ENCODE measurements around the gene OR51E1. TPM values are rescaled to one million over a fixed set of nuclear protein-coding genes. Genes with fewer than 3 reads are reported as not detected.

OR51E1 gene
- total RNA-seq, 2 donors from 2014 or later, result 0.12 to 1.3 TPM

GRCh38 chr11:4700436-4700820, 56.6 kb downstream of the OR51E1 start:
- TF ChIP-seq CTCF (IDR thresholded peaks at IDR 0.05), result no peak
- H3K27me3 ChIP-seq, result no peaks in the 10 kb centered on the region
- no peak overlapping the region for H3K27ac ChIP-seq
- no peaks in the 10 kb centered on the region for H3K4me1 ChIP-seq
- no peaks in the 10 kb centered on the region for H3K36me3 ChIP-seq
- no peaks in the 10 kb centered on the region for H3K9me3 ChIP-seq
- DNase-seq (ENCODE audit: low spot score), result no peak
- no peak overlapping the region for H3K4me3 ChIP-seq

- no peak for TF ChIP-seq CTCF (IDR thresholded peaks at IDR 0.05)
- Histone ChIP-seq H3K27ac (no peak within 1 kb of the TSS), H3K4me3 (no peak within 1 kb of the TSS)
Observed at GRCh38 chr11:4704054-4704789, 60.4 kb downstream of the OR51E1 start, which contains the start of gene MMP26. Gene MMP26 (plus strand): TSS chr11:4704784.

GRCh38 chr11:4704790-4705334, 61.1 kb downstream of the OR51E1 start:
- no peak overlapping the region for H3K27ac ChIP-seq
- no peaks in the 10 kb centered on the region for H3K36me3 ChIP-seq
- H3K4me1 ChIP-seq, result no peaks in the 10 kb centered on the region
- no peaks in the 10 kb centered on the region for H3K9me3 ChIP-seq
- TF ChIP-seq CTCF (IDR thresholded peaks at IDR 0.05), result no peak
- DNase-seq (ENCODE audit: low spot score), result no peak
- no peak overlapping the region for H3K4me3 ChIP-seq
- H3K27me3 ChIP-seq, result no peaks in the 10 kb centered on the region

More at GRCh38 chr11:4704054-4704789, 60.4 kb downstream of the OR51E1 start, which contains the start of gene MMP26:
- DNase-seq (ENCODE audit: low spot score), result no peak
- Histone ChIP-seq H3K4me1 (no peaks in the 10 kb centered on the region), H3K9me3 (no peaks in the 10 kb centered on the region), H3K36me3 (no peaks in the 10 kb centered on the region), H3K27me3 (no peaks in the 10 kb centered on the region)

Other genes with a start within 250 kb of the OR51E1 start
- gene OR52K2, start 194.7 kb upstream of the OR51E1 start, total RNA-seq, result not detected
- not detected for gene OR52K1, start 161.3 kb upstream of the OR51E1 start, total RNA-seq
- not detected for gene OR52M1, start 98.8 kb upstream of the OR51E1 start, total RNA-seq
- gene OR52I2, start 62.2 kb upstream of the OR51E1 start, total RNA-seq, result not detected
- not detected for gene OR52I1, start 49.9 kb upstream of the OR51E1 start, total RNA-seq
- gene TRIM68, start 35.8 kb upstream of the OR51E1 start, total RNA-seq, result 1 to 10 TPM; 7.5 to 9.6 TPM
- not detected for gene OR51D1, start 6.5 kb upstream of the OR51E1 start, total RNA-seq
- gene OR51E2, start 53.9 kb downstream of the OR51E1 start, total RNA-seq, result under 1 TPM in 1 of 2 donors, not detected in 1; 0.15 TPM
- not detected for gene MMP26, start 60.8 kb downstream of the OR51E1 start, total RNA-seq
- gene OR51F1, start 126.0 kb downstream of the OR51E1 start, total RNA-seq, result not detected
- gene OR52R1, start 160.4 kb downstream of the OR51E1 start, total RNA-seq, result not detected
- gene OR51F2, start 177.3 kb downstream of the OR51E1 start, total RNA-seq, result not detected
- not detected for gene OR51S1, start 205.2 kb downstream of the OR51E1 start, total RNA-seq
- gene OR51T1, start 237.9 kb downstream of the OR51E1 start, total RNA-seq, result not detected

All from right atrium auricular region (tissue), 2 donors.